ENCODE measurements around the gene CRIP2.

DNA sequence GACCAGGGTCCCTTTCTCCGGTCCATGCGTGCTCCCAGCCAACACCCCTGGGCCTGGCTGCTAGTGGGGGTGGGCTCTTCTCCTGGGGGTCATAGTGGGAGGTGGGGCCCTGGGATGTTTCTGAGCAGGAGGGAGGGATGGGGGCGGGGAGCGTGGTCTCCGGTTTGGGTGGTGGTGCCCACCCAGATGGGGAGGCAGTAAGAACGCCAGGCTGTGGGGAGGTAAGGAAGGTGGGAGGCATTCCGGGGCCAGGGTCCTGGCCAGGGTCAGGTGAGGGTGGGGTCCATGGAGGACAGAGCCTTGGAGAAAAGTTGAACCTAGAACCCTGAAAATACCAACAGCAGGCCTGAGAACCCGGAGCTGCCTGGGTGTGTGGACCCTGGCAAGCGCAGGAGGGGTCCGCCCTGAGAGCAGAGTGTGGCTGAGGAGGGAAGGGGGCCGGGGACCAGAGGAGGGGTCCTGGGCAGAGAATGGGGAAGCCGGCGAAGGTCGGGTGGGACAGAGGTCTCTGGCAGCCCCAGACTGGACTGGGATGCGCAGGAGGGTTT lies 5.7 kb downstream of the CRIP2 start:
- TF ChIP-seq EZH2 (IDR thresholded peaks at IDR 0.05; ENCODE audit: borderline replicate concordance, low read depth, low read length, severe bottlenecking), result no peak
- TF ChIP-seq, protein P1, sequence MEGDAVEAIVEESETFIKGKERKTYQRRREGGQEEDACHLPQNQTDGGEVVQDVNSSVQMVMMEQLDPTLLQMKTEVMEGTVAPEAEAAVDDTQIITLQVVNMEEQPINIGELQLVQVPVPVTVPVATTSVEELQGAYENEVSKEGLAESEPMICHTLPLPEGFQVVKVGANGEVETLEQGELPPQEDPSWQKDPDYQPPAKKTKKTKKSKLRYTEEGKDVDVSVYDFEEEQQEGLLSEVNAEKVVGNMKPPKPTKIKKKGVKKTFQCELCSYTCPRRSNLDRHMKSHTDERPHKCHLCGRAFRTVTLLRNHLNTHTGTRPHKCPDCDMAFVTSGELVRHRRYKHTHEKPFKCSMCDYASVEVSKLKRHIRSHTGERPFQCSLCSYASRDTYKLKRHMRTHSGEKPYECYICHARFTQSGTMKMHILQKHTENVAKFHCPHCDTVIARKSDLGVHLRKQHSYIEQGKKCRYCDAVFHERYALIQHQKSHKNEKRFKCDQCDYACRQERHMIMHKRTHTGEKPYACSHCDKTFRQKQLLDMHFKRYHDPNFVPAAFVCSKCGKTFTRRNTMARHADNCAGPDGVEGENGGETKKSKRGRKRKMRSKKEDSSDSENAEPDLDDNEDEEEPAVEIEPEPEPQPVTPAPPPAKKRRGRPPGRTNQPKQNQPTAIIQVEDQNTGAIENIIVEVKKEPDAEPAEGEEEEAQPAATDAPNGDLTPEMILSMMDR (IDR thresholded peaks at IDR 0.05; ENCODE audit: borderline replicate concordance, extremely low read depth, low read length, poor library complexity, severe bottlenecking), result no peak
